HepG2 (cell line): ENCODE measurements around the gene PLXNA4. TPM values are rescaled to one million over a fixed set of nuclear protein-coding genes. Genes with fewer than 3 reads are reported as not detected.

Experiments used
- ATAC-seq: fragments of 200-7000 bp; cut with Tn5 transposase; 3 replicates; pipeline ENCODE4 v1.9.1; 2020; ENCODE audit warnings: mild to moderate bottlenecking, moderate library complexity
- BruUV-seq: library from RNA; stranded (reverse); fragments of 400-500 nt; replicated peaks from 2 replicates; lab custom pipeline; 2021; lab: Mats Ljungman, UMichigan
- CTCF ChIA-PET: fragments of 300-600 bp; formaldehyde crosslinking; extraction: SDS; loops from one replicate; lab custom pipeline; 2021; ENCODE audit warnings: low total read pairs, inconsistent platforms, low intra/inter-chr PET ratio; lab: Yijun Ruan, JAX
- POLR2A ChIA-PET: fragments of 350-600 bp; sonication (Branson Sonifier 250); formaldehyde crosslinking; loops from one replicate; lab custom pipeline; 2020; ENCODE audit warnings: antibody characterized with exemption, inconsistent platforms; lab: Yijun Ruan, JAX
- DNase-seq: peaks from one replicate; pipeline ENCODE4 v3.0.0-alpha.2; 2015; ENCODE audit warnings: low spot score
- FAIRE-seq: peaks from 3 replicates; lab custom pipeline; 2011; peaks lifted over from hg19 to GRCh38; lab: Jason Lieb, UNC
- H2AFZ ChIP-seq: one replicate; pipeline ENCODE4 v1.6.1; 2011; ENCODE audit warnings: low read length, inconsistent platforms
- H3K27ac ChIP-seq: fragments of 300-600 bp; 3 replicates; pipeline ENCODE4 v1.8.0; 2011; ENCODE audit warnings: mixed run types, mild to moderate bottlenecking, mixed read lengths, low read length, inconsistent platforms; ENCODE audit not compliant: insufficient read depth; ENCODE audit errors: extremely low read length
- H3K27me3 ChIP-seq, 2 experiments: fragments of 200-600 bp in 1 of 2; 2 replicates in 1 of 2; 3 replicates in 1 of 2; pipeline versions ENCODE4 v1.6.0 to v1.8.0; 2011; ENCODE audit warnings: low read length in 2 of 2, mild to moderate bottlenecking in 2 of 2, moderate library complexity in 2 of 2, inconsistent platforms in 1 of 2; ENCODE audit not compliant: insufficient read depth in 2 of 2, control insufficient read depth in 1 of 2
- H3K36me3 ChIP-seq, 2 experiments: fragments of 200-600 bp in 1 of 2; replicated peaks in 1 of 2; 2 replicates in 1 of 2; 3 replicates in 1 of 2; pipeline versions ENCODE4 v1.5.1 to v1.8.0; 2011; ENCODE audit warnings: low read length in 2 of 2, inconsistent platforms in 1 of 2; ENCODE audit not compliant: insufficient read depth in 2 of 2, control insufficient read depth in 1 of 2
- H3K4me1 ChIP-seq: 2 replicates; pipeline ENCODE4 v1.5.1; 2012; ENCODE audit warnings: low read length, inconsistent platforms; ENCODE audit not compliant: insufficient read depth
- H3K4me2 ChIP-seq: 2 replicates; pipeline ENCODE4 v1.6.0; 2011; ENCODE audit warnings: low read depth, low read length, inconsistent platforms
- H3K4me3 ChIP-seq, 3 experiments: fragments of 200-600 bp in 1 of 3; sonication (generic), shearing (Covaris generic) in 1 of 3; replicated peaks in 1 of 3; 2 replicates each; pipeline ENCODE4 v1.5.1; 2011 to 2016; ENCODE audit warnings: low read length in 3 of 3, inconsistent platforms in 2 of 3, low read depth in 2 of 3, mild to moderate bottlenecking in 2 of 3, control low read depth in 1 of 3, mixed read lengths in 1 of 3; ENCODE audit not compliant: insufficient read depth in 1 of 3
- H3K79me2 ChIP-seq: one replicate; pipeline ENCODE4 v1.6.1; 2011; ENCODE audit warnings: low read length, inconsistent platforms; ENCODE audit not compliant: insufficient read depth
- H3K9ac ChIP-seq: 2 replicates; pipeline ENCODE4 v1.6.0; 2011; ENCODE audit warnings: mild to moderate bottlenecking, low read depth, low read length, inconsistent platforms; ENCODE audit not compliant: insufficient read depth
- H3K9me3 ChIP-seq: 2 replicates; pipeline ENCODE4 v1.5.1; 2012; ENCODE audit warnings: mild to moderate bottlenecking, low read length
- H4K20me1 ChIP-seq: 2 replicates; pipeline ENCODE4 v1.6.0; 2011; ENCODE audit warnings: inconsistent platforms, mild to moderate bottlenecking, low read length, moderate library complexity; ENCODE audit not compliant: insufficient read depth
- CC2D1A ChIP-seq: sonication (generic); formaldehyde crosslinking; IDR thresholded peaks from 2 replicates; pipeline ENCODE4 v1.8.1; 2023; ENCODE audit warnings: mild to moderate bottlenecking, missing genetic modification reagents
- FOXC1 ChIP-seq: sonication (generic); formaldehyde crosslinking; IDR thresholded peaks from 2 replicates; pipeline ENCODE4 v1.8.0; 2022; ENCODE audit warnings: mild to moderate bottlenecking, missing genetic modification reagents, borderline replicate concordance
- MED8 ChIP-seq: sonication (generic); formaldehyde crosslinking; IDR thresholded peaks from 2 replicates; pipeline ENCODE4 v1.8.1; 2023; ENCODE audit warnings: mild to moderate bottlenecking, missing genetic modification reagents; ENCODE audit not compliant: insufficient replicate concordance
- MYNN ChIP-seq: sonication (generic); formaldehyde crosslinking; IDR thresholded peaks from 2 replicates; pipeline ENCODE4 v1.4.0; 2020; ENCODE audit warnings: mild to moderate bottlenecking, low read depth, missing genetic modification reagents
- NFYB ChIP-seq: sonication (generic); formaldehyde crosslinking; IDR thresholded peaks from 2 replicates; pipeline ENCODE4 v1.4.0; 2020; ENCODE audit warnings: missing genetic modification reagents
- NKX3-1 ChIP-seq: sonication (generic); formaldehyde crosslinking; IDR thresholded peaks from 2 replicates; pipeline ENCODE4 v1.5.0; 2020; ENCODE audit warnings: missing genetic modification reagents
- TEAD2 ChIP-seq: sonication (generic); formaldehyde crosslinking; IDR thresholded peaks from 2 replicates; pipeline ENCODE4 v1.9.0; 2021; ENCODE audit warnings: missing genetic modification reagents
- ZNF737 ChIP-seq: sonication (generic); formaldehyde crosslinking; IDR thresholded peaks from 2 replicates; pipeline ENCODE4 v1.5.0; 2020; ENCODE audit warnings: missing genetic modification reagents, mild to moderate bottlenecking, borderline replicate concordance
- ZNF878 ChIP-seq: sonication (generic); formaldehyde crosslinking; IDR thresholded peaks from 2 replicates; pipeline ENCODE4 v1.8.1; 2023; ENCODE audit warnings: mild to moderate bottlenecking, missing genetic modification reagents, moderate library complexity
- WGBS: methylation state at CpG from one replicate; pipeline ENCODE4 v1.1.6; 2017; ENCODE audit warnings: low lambda C conversion rate; 5-methylcytosine and 5-hydroxymethylcytosine counted together
- in situ Hi-C: cut with HindIII; loops from 2 replicates; pipeline ENCODE4 v1.10.0; 2017; ENCODE audit warnings: low pct_unique_long_range_greater_than_20kb; ENCODE audit not compliant: extremely low pct_ligation_motif_present
- intact Hi-C: fragments of 100-400 bp; cut with micrococcal nuclease; formaldehyde crosslinking; loops from one replicate; pipeline ENCODE4 v1.10.0; 2022; ENCODE audit not compliant: unreplicated experiment
- polyA plus RNA-seq, 8 experiments: library from polyadenylated mRNA; depleted of rRNA in 3 of 8; stranded (reverse) in 7 of 8; unstranded in 1 of 8; fragments of >200 nt; fragmentation: Illumina TruSeq in 4 of 8; extraction: Trizol in 4 of 8; gene quantifications; 2 replicates each; pipeline versions ENCODE4 v1.2.1 to v1.2.3, GENCODE V29; 2011 to 2016; ENCODE audit warnings: low read depth in 4 of 8, missing spikeins in 1 of 8, mixed read lengths in 1 of 8; ENCODE audit not compliant: insufficient read depth in 1 of 8
- total RNA-seq, 5 experiments: library from RNA; depleted of rRNA; stranded (reverse); fragments of >200 nt; fragmentation: Illumina TruSeq; extraction: Trizol; gene quantifications; 2 replicates each; pipeline ENCODE4 v1.2.3, GENCODE V29; 2016; ENCODE audit warnings: low read depth in 1 of 5
- TF ChIP-seq, protein P1 (sequence below): sonication (generic); formaldehyde crosslinking; IDR thresholded peaks from 2 replicates; pipeline ENCODE4 v1.4.0; 2020; ENCODE audit warnings: low read depth, missing genetic modification reagents
- TF ChIP-seq, protein P2 (sequence below): sonication (generic); formaldehyde crosslinking; IDR thresholded peaks from 2 replicates; pipeline ENCODE4 v1.5.1; 2020; ENCODE audit warnings: missing genetic modification reagents, mild to moderate bottlenecking, borderline replicate concordance
- TF ChIP-seq, protein P3 (sequence below): sonication (generic); formaldehyde crosslinking; IDR thresholded peaks from 2 replicates; pipeline ENCODE4 v1.8.1; 2022; ENCODE audit warnings: low read depth, mild to moderate bottlenecking, missing genetic modification reagents

Gene PLXNA4
- total and polyA plus RNA-seq, 2 of the 13 experiments (the other 11 are each of a cell fraction or from before 2014, with no cell fraction given), result 0.01 to 0.04 TPM

DNA sequence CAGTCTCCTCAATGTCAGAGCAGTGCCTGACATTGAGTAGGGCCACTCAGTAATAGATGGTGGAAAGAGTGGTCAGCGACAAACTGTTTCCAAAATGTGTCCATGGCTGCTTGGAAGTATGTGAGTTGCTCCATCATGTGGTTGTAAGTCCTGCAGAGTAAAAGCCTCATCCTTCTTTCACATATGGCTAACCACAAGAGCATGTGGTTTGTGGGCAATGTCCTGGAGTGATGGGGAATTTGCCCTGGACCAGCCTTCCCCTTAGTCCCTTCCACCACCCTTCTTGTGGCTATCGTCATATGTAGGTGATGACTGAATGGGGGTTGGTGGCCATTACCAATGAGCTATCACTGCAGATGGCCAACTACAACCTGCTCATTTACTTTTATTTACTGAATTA is 33.0 kb upstream of the PLXNA4 start (continued):
- TF ChIP-seq, protein P1, sequence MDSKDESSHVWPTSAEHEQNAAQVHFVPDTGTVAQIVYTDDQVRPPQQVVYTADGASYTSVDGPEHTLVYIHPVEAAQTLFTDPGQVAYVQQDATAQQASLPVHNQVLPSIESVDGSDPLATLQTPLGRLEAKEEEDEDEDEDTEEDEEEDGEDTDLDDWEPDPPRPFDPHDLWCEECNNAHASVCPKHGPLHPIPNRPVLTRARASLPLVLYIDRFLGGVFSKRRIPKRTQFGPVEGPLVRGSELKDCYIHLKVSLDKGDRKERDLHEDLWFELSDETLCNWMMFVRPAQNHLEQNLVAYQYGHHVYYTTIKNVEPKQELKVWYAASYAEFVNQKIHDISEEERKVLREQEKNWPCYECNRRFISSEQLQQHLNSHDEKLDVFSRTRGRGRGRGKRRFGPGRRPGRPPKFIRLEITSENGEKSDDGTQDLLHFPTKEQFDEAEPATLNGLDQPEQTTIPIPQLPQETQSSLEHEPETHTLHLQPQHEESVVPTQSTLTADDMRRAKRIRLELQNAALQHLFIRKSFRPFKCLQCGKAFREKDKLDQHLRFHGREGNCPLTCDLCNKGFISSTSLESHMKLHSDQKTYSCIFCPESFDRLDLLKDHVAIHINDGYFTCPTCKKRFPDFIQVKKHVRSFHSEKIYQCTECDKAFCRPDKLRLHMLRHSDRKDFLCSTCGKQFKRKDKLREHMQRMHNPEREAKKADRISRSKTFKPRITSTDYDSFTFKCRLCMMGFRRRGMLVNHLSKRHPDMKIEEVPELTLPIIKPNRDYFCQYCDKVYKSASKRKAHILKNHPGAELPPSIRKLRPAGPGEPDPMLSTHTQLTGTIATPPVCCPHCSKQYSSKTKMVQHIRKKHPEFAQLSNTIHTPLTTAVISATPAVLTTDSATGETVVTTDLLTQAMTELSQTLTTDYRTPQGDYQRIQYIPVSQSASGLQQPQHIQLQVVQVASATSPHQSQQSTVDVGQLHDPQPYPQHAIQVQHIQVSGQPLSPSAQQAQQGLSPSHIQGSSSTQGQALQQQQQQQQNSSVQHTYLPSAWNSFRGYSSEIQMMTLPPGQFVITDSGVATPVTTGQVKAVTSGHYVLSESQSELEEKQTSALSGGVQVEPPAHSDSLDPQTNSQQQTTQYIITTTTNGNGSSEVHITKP (CRISPR knock-in tag), result no peak
- TF ChIP-seq MYNN (CRISPR knock-in tag), result no peak

DNA sequence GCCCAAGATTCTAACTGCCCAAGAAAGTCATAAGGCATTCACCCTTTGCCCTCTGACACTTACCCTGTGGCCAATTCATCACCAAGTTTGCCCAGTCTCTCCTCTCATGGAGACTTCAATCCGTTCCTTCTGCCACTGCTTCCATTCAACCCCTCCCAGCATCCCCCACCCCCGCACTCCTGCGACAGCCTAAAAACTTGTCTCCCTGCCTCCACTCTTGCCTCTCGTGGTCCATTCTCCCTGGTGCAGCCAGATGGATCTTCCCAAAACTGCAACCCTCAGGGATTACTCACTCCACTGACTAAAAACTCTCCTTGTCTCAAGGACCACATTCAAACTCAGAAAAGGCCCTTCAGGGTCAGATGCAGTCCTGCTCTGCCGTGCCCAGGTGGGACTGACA is 32.3 kb upstream of the PLXNA4 start:
- DNase-seq (no peak), ATAC-seq (no peak), FAIRE-seq (no peak)
- no peaks in the 10 kb centered on the region for H3K9me3 ChIP-seq
- H3K4me3 ChIP-seq, result no peak overlapping the region
- in situ Hi-C loops, result no loop called here
- H3K27ac ChIP-seq, result no peak overlapping the region
- no peak for TF ChIP-seq MED8 (CRISPR knock-in tag)
- no peak for TF ChIP-seq CC2D1A (CRISPR knock-in tag)
- TF ChIP-seq, protein P2, sequence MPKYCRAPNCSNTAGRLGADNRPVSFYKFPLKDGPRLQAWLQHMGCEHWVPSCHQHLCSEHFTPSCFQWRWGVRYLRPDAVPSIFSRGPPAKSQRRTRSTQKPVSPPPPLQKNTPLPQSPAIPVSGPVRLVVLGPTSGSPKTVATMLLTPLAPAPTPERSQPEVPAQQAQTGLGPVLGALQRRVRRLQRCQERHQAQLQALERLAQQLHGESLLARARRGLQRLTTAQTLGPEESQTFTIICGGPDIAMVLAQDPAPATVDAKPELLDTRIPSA (CRISPR knock-in tag), result no peak
- TF ChIP-seq, protein P3, sequence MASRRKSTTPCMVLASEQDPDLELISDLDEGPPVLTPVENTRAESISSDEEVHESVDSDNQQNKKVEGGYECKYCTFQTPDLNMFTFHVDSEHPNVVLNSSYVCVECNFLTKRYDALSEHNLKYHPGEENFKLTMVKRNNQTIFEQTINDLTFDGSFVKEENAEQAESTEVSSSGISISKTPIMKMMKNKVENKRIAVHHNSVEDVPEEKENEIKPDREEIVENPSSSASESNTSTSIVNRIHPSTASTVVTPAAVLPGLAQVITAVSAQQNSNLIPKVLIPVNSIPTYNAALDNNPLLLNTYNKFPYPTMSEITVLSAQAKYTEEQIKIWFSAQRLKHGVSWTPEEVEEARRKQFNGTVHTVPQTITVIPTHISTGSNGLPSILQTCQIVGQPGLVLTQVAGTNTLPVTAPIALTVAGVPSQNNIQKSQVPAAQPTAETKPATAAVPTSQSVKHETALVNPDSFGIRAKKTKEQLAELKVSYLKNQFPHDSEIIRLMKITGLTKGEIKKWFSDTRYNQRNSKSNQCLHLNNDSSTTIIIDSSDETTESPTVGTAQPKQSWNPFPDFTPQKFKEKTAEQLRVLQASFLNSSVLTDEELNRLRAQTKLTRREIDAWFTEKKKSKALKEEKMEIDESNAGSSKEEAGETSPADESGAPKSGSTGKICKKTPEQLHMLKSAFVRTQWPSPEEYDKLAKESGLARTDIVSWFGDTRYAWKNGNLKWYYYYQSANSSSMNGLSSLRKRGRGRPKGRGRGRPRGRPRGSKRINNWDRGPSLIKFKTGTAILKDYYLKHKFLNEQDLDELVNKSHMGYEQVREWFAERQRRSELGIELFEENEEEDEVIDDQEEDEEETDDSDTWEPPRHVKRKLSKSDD (CRISPR knock-in tag), result no peak
- TF ChIP-seq NKX3-1 (CRISPR knock-in tag), result no peak
- TF ChIP-seq NFYB, result no peak
- no peak for TF ChIP-seq ZNF878 (CRISPR knock-in tag)
- TF ChIP-seq FOXC1 (CRISPR knock-in tag), result no peak
- TF ChIP-seq TEAD2, result no peak
- no peak for TF ChIP-seq ZNF737 (CRISPR knock-in tag)
- no peak overlapping the region for H3K4me2 ChIP-seq
- ChIA-PET POLR2A (no interaction called here), CTCF (no interaction called here)
- no peaks in the 10 kb centered on the region for H3K4me1 ChIP-seq
- 0% methylated on average over 4 of the region's 5 CpGs for WGBS
- H3K9ac ChIP-seq, result no peak overlapping the region
- H3K79me2 ChIP-seq, result no peaks in the 10 kb centered on the region
- H2AFZ ChIP-seq, result no peak overlapping the region
- intact Hi-C loops, result no loop called here
- H3K36me3 ChIP-seq, result no peaks in the 10 kb centered on the region
- BruUV-seq, result no TSS peak
- H3K27me3 ChIP-seq, result peaks cover 0 to 12% of the 10 kb centered on the region in 2 experiments; a peak in 1 of 5 replicates
- no peaks in the 10 kb centered on the region for H4K20me1 ChIP-seq
